Measurements from ENCODE around the gene ADAP2. TPM values are rescaled to one million over a fixed set of nuclear protein-coding genes. Genes with fewer than 3 reads are reported as not detected.

ADAP2 gene
- total RNA-seq, 1 experiment from 2014 or later = 1.2 TPM

DNA sequence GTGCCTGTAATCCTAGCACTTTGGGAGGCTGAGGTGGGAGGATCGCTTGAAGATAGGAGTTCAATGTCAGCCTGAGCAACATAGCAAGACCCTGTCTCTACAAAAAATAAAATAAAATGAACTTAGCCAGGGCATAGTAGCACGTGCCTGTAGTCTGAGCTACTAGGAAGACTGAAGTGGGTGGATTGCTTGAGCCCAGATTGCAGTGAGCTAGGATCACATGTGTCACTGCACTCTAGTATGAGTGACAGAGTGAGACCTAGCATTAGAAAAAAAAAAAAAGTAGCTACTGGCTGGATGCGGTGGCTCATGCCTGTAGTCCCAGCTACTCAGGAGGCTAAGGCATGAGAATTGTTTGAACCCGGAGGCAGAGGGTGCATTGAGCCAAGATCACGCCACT, 6.0 kb downstream of the ADAP2 start (continued):
- no peak for TF ChIP-seq EMX1 (CRISPR knock-in tag; IDR thresholded peaks at IDR 0.05)
- no peak for TF ChIP-seq ZNF396 (CRISPR knock-in tag; IDR thresholded peaks at IDR 0.05; ENCODE audit: borderline replicate concordance)
- TF ChIP-seq, protein P1, sequence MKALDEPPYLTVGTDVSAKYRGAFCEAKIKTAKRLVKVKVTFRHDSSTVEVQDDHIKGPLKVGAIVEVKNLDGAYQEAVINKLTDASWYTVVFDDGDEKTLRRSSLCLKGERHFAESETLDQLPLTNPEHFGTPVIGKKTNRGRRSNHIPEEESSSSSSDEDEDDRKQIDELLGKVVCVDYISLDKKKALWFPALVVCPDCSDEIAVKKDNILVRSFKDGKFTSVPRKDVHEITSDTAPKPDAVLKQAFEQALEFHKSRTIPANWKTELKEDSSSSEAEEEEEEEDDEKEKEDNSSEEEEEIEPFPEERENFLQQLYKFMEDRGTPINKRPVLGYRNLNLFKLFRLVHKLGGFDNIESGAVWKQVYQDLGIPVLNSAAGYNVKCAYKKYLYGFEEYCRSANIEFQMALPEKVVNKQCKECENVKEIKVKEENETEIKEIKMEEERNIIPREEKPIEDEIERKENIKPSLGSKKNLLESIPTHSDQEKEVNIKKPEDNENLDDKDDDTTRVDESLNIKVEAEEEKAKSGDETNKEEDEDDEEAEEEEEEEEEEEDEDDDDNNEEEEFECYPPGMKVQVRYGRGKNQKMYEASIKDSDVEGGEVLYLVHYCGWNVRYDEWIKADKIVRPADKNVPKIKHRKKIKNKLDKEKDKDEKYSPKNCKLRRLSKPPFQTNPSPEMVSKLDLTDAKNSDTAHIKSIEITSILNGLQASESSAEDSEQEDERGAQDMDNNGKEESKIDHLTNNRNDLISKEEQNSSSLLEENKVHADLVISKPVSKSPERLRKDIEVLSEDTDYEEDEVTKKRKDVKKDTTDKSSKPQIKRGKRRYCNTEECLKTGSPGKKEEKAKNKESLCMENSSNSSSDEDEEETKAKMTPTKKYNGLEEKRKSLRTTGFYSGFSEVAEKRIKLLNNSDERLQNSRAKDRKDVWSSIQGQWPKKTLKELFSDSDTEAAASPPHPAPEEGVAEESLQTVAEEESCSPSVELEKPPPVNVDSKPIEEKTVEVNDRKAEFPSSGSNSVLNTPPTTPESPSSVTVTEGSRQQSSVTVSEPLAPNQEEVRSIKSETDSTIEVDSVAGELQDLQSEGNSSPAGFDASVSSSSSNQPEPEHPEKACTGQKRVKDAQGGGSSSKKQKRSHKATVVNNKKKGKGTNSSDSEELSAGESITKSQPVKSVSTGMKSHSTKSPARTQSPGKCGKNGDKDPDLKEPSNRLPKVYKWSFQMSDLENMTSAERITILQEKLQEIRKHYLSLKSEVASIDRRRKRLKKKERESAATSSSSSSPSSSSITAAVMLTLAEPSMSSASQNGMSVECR (CRISPR knock-in tag; IDR thresholded peaks at IDR 0.05; ENCODE audit: borderline replicate concordance) = no peak
- TF ChIP-seq, protein P2, sequence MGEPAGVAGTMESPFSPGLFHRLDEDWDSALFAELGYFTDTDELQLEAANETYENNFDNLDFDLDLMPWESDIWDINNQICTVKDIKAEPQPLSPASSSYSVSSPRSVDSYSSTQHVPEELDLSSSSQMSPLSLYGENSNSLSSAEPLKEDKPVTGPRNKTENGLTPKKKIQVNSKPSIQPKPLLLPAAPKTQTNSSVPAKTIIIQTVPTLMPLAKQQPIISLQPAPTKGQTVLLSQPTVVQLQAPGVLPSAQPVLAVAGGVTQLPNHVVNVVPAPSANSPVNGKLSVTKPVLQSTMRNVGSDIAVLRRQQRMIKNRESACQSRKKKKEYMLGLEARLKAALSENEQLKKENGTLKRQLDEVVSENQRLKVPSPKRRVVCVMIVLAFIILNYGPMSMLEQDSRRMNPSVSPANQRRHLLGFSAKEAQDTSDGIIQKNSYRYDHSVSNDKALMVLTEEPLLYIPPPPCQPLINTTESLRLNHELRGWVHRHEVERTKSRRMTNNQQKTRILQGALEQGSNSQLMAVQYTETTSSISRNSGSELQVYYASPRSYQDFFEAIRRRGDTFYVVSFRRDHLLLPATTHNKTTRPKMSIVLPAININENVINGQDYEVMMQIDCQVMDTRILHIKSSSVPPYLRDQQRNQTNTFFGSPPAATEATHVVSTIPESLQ (CRISPR knock-in tag; IDR thresholded peaks at IDR 0.05) = no peak
- no peak for TF ChIP-seq GRHL2 (CRISPR knock-in tag; IDR thresholded peaks at IDR 0.05; ENCODE audit: insufficient replicate concordance, severe bottlenecking)
- TF ChIP-seq JAZF1 (CRISPR knock-in tag; IDR thresholded peaks at IDR 0.05) = no peak
- no peak for TF ChIP-seq ATF1 (CRISPR knock-in tag; IDR thresholded peaks at IDR 0.05)
- no peak for TF ChIP-seq ZNF219 (CRISPR knock-in tag; IDR thresholded peaks at IDR 0.05; ENCODE audit: borderline replicate concordance)
- TF ChIP-seq, protein P3, sequence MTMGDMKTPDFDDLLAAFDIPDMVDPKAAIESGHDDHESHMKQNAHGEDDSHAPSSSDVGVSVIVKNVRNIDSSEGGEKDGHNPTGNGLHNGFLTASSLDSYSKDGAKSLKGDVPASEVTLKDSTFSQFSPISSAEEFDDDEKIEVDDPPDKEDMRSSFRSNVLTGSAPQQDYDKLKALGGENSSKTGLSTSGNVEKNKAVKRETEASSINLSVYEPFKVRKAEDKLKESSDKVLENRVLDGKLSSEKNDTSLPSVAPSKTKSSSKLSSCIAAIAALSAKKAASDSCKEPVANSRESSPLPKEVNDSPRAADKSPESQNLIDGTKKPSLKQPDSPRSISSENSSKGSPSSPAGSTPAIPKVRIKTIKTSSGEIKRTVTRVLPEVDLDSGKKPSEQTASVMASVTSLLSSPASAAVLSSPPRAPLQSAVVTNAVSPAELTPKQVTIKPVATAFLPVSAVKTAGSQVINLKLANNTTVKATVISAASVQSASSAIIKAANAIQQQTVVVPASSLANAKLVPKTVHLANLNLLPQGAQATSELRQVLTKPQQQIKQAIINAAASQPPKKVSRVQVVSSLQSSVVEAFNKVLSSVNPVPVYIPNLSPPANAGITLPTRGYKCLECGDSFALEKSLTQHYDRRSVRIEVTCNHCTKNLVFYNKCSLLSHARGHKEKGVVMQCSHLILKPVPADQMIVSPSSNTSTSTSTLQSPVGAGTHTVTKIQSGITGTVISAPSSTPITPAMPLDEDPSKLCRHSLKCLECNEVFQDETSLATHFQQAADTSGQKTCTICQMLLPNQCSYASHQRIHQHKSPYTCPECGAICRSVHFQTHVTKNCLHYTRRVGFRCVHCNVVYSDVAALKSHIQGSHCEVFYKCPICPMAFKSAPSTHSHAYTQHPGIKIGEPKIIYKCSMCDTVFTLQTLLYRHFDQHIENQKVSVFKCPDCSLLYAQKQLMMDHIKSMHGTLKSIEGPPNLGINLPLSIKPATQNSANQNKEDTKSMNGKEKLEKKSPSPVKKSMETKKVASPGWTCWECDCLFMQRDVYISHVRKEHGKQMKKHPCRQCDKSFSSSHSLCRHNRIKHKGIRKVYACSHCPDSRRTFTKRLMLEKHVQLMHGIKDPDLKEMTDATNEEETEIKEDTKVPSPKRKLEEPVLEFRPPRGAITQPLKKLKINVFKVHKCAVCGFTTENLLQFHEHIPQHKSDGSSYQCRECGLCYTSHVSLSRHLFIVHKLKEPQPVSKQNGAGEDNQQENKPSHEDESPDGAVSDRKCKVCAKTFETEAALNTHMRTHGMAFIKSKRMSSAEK (CRISPR knock-in tag; IDR thresholded peaks at IDR 0.05; ENCODE audit: borderline replicate concordance) = no peak
- TF ChIP-seq, protein P4, sequence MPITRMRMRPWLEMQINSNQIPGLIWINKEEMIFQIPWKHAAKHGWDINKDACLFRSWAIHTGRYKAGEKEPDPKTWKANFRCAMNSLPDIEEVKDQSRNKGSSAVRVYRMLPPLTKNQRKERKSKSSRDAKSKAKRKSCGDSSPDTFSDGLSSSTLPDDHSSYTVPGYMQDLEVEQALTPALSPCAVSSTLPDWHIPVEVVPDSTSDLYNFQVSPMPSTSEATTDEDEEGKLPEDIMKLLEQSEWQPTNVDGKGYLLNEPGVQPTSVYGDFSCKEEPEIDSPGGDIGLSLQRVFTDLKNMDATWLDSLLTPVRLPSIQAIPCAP (CRISPR knock-in tag; IDR thresholded peaks at IDR 0.05) = no peak

- Mint-ChIP-seq H3K36me3 (no peaks in the 10 kb centered on the region), H3K27ac (no peak overlapping the region), H3K4me3 (no peak overlapping the region), H3K9me3 (no peaks in the 10 kb centered on the region), H3K4me1 (no peaks in the 10 kb centered on the region), H3K27me3 (ENCODE audit: low read depth) (peaks cover 28% of the 10 kb centered on the region)
- ATAC-seq (no peak), DNase-seq (ENCODE audit: low spot score) (no peak)
- POLR2A ChIA-PET = interaction anchor here (1.0 kb wide), 1 partner anchor 42 kb away, joined by 3 read pairs; the partner anchor contains the start of gene RNF135
- CTCF ChIA-PET = interaction anchor here (0.7 kb wide), 1 partner anchor 131 kb away, joined by 3 read pairs; no protein-coding TSS in a partner anchor
- TF ChIP-seq, protein P5, sequence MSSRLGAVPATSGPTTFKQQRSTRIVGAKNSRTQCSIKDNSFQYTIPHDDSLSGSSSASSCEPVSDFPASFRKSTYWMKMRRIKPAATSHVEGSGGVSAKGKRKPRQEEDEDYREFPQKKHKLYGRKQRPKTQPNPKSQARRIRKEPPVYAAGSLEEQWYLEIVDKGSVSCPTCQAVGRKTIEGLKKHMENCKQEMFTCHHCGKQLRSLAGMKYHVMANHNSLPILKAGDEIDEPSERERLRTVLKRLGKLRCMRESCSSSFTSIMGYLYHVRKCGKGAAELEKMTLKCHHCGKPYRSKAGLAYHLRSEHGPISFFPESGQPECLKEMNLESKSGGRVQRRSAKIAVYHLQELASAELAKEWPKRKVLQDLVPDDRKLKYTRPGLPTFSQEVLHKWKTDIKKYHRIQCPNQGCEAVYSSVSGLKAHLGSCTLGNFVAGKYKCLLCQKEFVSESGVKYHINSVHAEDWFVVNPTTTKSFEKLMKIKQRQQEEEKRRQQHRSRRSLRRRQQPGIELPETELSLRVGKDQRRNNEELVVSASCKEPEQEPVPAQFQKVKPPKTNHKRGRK (CRISPR knock-in tag; IDR thresholded peaks at IDR 0.05; ENCODE audit: borderline replicate concordance) = no peak
- TF ChIP-seq FOXP1 (CRISPR knock-in tag; IDR thresholded peaks at IDR 0.05; ENCODE audit: borderline replicate concordance) (no peak), CTCF (IDR thresholded peaks at IDR 0.05) (no peak), SMAD4 (CRISPR knock-in tag; IDR thresholded peaks at IDR 0.05) (no peak), CBFB (CRISPR knock-in tag; IDR thresholded peaks at IDR 0.05; ENCODE audit: low read depth) (no peak), NFYB (CRISPR knock-in tag; conservative IDR thresholded peaks at IDR 0.05; ENCODE audit: low read depth) (no peak), ETV6 (CRISPR knock-in tag; IDR thresholded peaks at IDR 0.05) (no peak)
- TF ChIP-seq, protein P6, sequence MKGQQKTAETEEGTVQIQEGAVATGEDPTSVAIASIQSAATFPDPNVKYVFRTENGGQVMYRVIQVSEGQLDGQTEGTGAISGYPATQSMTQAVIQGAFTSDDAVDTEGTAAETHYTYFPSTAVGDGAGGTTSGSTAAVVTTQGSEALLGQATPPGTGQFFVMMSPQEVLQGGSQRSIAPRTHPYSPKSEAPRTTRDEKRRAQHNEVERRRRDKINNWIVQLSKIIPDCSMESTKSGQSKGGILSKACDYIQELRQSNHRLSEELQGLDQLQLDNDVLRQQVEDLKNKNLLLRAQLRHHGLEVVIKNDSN (CRISPR knock-in tag; IDR thresholded peaks at IDR 0.05) = no peak
- TF ChIP-seq, protein P2 (CRISPR knock-in tag; IDR thresholded peaks at IDR 0.05) = no peak
Observed at GRCh38 chr17:30928584-30928983, 6.8 kb downstream of the ADAP2 start.

Measured in WTC11 (cell line).